ENCODE measurements around the gene CES5A. TPM values are rescaled to one million over a fixed set of nuclear protein-coding genes. Genes with fewer than 3 reads are reported as not detected.
"Not testable (repeated sequence)": the region's sequence is repeated elsewhere in the genome, so short reads cannot be mapped to it uniquely, and the experiment has no call there.

Gene CES5A
- polyA plus RNA-seq, 3 donors: 0.06 to 0.18 TPM; not detected in 1

DNA sequence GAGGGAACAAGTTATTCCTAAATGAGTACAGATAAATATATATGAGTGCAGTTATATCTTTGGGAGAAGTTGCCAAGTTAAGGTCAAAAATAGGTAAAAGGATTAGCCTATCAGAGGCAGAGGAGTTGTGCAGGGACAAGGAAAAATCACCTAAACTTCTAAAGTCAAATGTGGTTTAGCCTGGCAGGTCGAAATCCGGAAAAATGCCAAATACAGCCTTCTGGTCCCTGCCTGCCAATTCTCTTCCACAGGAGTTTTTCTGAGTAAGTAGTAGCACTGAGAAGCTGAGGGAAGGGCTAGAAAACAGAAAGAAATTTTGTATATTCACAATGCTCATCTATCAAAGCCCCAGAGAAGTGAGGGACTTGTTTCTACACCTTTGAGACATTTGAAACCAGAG, 17.6 kb upstream of the CES5A start:
- DNase-seq (ENCODE audit: extremely low read depth in 1 of 11, low read depth in 9 of 11, low spot score in 4 of 11): no peak

DNA sequence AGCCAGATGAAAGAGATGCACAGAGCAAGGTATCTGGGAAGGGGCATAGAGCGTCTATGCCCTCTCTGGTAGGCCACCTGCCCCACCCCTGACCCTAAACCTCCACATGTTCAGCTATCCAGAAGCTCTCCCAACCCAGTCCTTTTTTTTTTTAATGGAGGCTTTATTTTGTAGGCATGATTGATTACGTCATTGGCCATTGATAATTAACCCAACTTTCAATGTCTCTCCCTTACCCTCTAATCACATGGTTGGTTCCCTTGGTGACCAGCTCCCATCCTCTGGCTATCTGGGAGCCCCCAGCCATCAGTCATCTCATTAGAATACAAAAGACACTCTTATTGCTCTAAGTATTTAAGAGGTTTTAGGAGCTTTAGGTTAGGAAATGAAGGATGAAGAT, 14.3 kb upstream of the CES5A start:
- DNase-seq (ENCODE audit: extremely low read depth in 1 of 11, low read depth in 9 of 11, low spot score in 4 of 11): no peak

DNA sequence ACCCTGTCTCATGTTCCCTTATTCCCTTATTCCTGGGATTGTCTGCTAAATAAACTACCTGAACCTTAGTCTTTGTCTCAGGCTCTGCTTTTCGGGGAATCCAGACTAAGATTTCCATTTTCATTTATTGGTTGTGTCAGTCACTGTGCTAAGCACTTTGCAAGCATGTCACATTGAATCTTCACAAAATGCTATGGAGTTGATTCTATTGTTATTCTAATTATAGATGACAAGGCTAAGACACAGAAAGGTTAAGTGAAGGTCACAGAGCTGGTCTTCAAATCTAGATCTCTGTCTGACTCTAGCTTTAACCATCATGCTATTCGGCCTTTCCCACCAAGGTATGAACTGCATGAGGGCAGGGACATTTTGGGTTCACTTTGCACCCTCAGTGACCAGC, 13.4 kb upstream of the CES5A start:
- DNase-seq (ENCODE audit: extremely low read depth in 1 of 11, low read depth in 9 of 11, low spot score in 4 of 11): no peak

DNA sequence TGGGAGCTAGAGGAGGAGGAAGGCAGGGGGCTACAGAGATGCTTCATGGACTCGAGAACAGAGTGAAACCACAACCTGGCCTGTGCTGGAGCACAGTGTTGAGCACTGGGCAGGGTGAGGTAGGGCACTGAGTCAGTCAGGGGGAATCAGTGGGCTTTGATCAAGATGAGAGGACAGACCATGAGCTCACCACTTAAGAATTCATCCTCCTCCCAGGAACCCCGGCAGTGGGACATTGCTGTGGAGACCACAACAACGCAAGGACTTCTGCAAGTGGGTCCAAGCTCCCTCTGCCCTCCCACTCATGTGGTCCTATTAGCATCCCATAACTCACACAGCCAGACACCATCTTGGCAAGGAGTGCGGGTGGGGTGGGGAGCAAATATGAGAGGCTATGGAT, 1.7 kb upstream of the CES5A start:
- DNase-seq (ENCODE audit: extremely low read depth in 1 of 11, low read depth in 9 of 11, low spot score in 4 of 11): peak in 3 of 11 donors; percentile 7 to 8 (median 7)

DNA sequence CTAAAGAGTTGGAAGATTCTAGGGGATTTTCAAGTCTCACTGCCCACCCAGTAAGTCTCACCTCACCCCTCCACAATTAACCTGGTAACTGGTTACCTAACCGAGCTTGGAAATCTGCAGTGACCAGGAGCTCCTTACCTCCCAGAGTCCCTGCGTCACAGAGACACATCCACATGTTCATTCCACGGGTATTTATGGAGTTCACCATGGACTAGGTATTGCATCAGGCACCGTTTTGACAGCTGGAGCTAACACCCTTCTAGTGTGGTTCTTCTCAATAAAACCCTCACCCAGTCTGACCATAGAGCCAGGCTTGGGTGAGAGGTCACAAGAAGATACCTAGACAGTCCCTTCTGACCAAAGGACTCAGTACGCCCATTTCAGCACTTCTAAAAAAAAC, 2.1 kb downstream of the CES5A start:
- DNase-seq (ENCODE audit: extremely low read depth in 1 of 11, low read depth in 9 of 11, low spot score in 4 of 11): no peak

DNA sequence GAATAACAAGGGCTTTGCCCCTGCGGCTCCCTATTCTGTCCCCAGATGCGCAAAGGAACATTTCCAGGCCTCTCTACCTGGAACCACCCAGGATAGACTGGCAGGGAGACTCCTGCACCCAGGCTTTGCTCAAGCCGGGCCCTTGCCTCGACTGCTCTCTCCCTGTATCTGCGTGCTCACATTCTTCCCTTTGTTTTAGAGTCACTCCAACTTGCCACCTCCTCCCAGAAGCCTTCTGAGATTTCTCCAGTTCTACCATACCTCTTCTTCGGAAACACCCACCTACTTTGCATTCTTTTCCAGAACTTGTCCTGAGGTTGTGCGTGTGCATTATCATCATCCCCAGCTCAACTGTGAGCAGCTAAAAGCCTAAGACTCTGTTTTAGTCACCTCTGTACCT, 3.0 kb downstream of the CES5A start:
- no peak for DNase-seq (ENCODE audit: extremely low read depth in 1 of 11, low read depth in 9 of 11, low spot score in 4 of 11)

DNA sequence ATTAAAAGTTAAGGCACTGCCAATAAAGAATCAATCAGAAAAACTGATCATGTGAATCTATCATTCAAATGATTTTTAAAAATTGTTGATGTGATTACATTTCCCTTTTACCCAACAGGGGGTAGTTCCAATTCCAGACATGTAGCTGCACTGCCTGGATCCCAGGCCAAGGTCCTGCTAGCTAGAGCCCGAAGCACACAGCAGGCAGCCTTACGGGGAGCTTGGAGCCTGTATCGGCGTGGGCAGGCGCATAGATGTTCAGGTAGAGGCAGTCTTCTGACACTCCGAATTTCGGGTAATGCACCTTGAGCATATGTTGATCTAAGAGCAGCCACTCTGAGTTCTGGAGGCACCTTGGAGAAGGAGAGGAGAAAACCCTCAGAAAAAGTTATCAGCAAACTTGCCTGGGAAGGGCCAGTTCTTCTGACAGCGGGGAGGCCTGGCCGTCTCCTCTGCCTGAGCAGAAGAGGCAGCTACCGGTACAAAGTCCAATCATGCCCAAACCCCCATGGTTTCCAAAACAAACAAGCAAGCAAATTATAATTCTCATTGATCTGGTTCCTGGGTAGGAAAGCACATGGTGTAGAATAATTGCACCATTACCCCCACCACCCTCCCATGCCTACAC, 3.6 kb downstream of the CES5A start:
- no peak for DNase-seq (ENCODE audit: extremely low read depth in 1 of 11, low read depth in 9 of 11, low spot score in 4 of 11)

DNA sequence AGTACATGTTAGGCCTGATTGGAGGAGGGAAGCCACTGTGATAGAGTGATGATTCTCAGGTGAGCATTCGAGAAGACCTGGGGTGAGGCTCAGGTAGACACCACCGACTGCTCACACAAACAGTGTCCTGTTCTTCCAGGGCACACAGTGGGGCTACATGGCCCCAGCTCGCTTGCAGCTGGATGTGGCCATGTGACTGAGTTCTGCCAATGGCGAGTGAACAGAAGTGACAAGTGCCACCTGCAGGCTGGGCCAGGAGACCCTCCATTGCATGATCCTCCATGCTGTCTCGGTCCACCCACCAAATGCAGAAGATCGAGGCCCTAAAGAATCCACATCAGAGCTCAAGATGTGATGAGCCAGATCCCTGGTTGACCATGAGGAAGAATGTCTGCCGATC, 6.2 kb downstream of the CES5A start:
- no peak for DNase-seq (ENCODE audit: extremely low read depth in 1 of 11, low read depth in 9 of 11, low spot score in 4 of 11)

DNA sequence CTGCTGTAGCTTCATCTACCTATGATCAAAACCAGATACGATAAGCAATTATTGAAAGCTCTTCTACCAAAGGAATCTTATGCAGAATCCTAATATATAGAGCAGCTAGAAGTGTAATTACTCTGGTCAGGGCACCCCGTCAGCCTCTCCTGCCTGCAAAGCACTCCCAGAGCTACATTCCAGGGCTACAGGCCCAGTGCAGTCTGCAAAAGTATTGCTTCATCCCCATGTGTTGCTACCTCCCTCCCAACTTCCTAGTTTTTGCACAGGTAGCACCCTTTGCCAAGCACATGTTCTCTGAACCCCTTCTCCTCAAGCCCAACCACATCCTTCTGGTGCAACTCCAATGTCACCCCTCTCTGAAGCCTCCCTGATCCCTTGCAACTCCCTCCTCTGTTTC, 7.0 kb downstream of the CES5A start:
- no peak for DNase-seq (ENCODE audit: extremely low read depth in 1 of 11, low read depth in 9 of 11, low spot score in 4 of 11)

DNA sequence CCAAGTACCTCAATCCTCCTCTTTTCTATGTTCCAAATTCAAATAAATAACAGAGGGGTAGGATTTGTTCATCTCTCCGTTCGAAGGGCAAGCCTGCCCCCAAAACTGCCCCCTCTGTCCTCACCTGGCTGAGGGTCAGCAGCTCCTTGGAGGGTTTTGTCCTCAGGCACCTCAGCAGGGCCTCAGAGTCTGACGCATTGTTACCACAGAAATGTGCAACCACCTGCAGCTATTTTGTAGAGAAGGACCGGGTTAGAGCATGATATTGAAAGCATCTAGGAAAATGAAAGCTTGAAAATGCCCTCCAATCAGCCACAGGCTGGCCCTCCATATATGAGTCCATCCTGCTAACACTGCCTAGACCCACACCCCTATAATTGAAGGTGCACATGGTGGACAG, 13.9 kb downstream of the CES5A start:
- DNase-seq (ENCODE audit: extremely low read depth in 1 of 11, low read depth in 9 of 11, low spot score in 4 of 11): no peak

DNA sequence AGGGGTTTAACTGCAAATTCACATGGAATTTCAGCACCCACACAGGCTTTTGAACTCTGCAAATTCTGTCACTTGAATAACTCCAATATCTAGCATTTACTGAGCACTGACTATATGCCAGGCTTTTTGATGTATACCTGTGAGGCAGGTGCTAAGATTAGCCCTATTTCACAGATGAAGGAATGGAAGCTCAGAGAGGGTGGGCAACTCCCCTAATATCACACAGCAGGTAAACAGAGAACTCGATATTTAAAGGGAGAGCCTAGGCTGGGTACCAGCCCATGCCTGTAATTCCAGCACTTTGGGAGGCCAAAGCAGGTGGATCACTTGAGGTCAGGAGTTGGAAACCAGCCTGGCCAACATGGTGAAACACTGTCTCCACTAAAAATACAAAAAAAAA, 17.5 kb downstream of the CES5A start:
- not testable (repeated sequence) for DNase-seq (ENCODE audit: extremely low read depth in 1 of 11, low read depth in 9 of 11, low spot score in 4 of 11)

DNA sequence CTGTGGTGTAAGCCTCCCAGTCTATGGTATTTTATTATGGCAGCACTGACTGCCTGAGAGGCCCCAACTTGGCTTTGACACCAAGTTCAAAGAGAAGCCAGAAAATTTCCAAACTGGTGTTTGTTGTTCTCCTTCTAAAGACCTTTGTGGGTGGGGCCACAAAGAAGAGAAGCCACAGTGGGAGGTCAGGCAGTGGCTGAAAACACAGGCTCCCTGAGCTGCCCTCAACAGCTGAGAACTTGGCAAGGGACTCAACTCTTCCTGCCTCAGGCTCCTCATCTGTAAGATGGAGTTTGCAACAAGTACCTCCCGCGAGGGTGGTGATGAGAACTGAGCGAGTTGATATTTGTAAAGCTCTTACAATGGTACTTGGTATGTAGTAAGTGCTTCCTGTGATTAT, 18.2 kb downstream of the CES5A start:
- DNase-seq (ENCODE audit: extremely low read depth in 1 of 11, low read depth in 9 of 11, low spot score in 4 of 11): no peak

DNA sequence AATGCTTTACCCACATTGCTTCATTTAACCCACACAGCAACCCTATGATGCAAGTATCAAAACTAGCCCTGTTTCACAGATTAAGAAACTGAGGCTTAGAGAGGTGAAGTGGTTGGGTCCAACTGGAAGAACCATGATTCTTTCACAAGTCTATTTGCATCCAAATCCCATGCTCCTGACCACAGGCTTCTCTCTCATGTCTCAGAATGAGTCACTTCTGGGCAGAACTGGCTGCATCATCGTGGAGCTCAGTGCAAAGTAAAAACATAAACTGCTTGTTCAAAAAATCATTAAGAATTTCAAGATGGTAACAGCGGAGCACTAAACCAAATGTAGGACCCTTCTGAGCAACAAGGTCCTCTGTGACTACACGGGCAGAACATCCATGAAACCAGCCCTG, 22.1 kb downstream of the CES5A start:
- DNase-seq (ENCODE audit: extremely low read depth in 1 of 11, low read depth in 9 of 11, low spot score in 4 of 11): no peak

DNA sequence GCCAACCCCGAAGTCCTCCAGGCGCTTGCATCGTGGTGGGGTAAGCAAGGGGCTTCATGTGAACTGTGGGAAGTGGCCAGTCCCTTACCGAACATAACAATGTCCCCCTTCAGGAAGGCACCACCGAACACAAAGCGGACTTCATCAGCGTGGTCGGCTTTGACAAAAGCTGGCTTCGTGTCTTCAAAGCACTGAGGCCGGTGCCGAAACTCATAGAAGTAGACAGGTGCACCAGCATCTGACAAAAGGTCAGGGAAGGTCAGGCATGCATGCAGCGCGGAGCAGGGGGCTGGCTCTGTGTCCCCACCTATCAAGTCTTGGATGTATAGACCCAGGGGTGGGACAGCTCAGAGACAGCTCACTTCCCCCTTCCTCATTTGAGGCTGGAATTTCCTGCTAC, 25.6 kb downstream of the CES5A start:
- no peak for DNase-seq (ENCODE audit: extremely low read depth in 1 of 11, low read depth in 9 of 11, low spot score in 4 of 11)

DNA sequence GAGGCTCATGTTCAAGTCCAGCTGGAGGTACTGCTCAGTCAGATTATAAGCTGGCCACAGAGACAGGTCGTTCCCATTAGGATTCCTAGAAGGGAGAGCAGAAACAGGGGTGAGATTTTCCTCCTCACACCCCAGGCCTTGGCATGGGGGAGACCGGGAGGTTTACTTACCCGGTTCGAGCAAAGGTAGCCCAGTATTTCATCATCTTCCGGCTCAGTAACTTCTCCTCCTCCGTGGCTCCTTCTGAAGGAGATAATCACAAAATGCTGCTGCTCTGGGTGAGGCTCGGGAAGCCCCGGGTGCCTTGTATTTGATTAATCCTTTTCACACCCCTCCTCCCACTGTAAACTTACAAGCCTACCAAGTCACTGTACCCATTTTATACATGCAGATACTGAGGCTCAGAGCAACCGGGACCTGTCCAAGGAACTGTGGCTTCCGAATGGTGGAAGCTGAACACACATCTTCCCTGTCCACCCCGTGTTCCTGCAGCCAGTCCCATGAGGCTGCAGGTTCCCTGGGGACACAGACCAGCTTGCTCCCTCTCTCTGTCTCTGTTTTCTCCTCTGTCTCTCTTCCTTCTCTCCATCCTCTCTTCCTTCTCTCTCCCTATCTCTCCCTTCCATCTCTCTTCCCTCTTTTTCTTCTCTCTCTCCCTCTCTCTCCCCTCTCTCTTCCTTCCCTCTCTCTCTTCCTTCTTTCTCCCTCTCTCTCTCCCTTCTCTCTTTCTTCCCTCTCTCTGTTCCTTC, 28.4 kb downstream of the CES5A start:
- no peak for DNase-seq (ENCODE audit: extremely low read depth in 1 of 11, low read depth in 9 of 11, low spot score in 4 of 11)

DNA sequence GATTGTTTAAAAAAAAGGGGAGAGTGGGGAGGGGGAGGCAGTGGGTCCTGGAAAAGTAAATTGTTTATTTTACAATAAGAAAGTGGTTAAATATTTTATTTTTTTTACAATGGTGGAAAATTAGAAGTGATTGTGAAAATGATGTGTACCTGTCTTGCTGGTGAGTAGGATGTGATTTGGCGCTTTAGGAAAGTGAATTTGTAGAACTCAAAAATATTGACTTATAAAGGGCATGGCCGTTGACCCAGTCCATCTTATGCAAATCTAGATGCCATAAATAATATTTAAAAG, 32.1 kb downstream of the CES5A start:
- no peak for DNase-seq (ENCODE audit: extremely low read depth in 1 of 11, low read depth in 9 of 11, low spot score in 4 of 11)

DNA sequence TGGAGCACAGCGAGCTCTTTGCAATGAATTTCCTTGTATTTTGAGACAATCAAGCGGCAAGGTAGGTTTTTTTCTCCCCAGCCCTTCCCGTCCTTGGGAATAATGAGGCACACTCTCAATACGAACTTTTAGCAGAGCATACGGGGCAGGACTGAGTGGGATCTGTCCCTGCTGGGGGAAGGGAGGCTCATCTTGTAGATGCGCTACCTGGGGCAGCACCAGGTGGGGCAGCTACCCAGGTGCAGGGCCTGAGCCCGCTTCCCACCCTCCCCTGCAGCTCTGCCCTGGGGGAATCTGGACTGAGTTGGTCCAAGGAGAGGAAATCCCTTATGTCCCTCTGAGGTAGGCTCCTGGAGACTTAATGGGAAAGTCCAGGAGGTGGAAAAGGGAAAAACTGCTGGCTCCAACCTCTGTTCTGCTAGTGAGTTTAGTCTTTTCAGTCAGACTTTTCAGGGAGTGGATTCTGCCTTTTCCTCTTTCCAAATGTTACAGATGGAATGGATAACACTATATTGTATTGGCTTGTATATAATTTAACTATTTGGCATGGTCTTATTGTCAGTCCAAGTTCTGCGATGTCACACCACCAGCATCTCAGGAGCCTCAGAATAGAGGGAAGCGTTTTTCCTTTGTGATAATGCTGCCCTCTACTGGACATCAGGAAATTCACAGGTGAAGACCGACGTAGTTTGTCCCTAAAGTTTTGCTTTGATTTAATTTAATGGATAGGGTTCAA, 32.6 kb downstream of the CES5A start:
- peak in 9 of 11 donors; percentile 4 to 37 (median 19) for DNase-seq (ENCODE audit: extremely low read depth in 1 of 11, low read depth in 9 of 11, low spot score in 4 of 11)

DNA sequence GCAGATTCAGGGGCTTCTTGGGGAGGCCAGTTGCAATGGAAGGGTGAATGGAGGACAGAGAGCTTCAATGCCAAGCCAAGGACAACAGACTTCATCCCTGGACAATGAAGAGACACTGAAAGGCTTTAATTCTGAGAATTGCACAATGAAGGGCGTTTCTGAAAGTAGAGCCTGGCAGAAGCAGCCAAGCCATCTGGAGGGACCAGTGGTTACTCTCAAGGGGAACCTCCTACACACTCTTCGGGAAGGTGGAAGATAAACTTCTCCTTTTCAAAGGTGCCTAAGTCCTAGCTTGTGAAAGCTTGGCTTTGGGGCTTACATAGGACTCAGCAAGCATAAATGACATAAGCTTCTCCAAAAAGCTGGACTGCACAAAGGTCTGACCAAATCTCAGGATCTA, 36.1 kb downstream of the CES5A start:
- no peak for DNase-seq (ENCODE audit: extremely low read depth in 1 of 11, low read depth in 9 of 11, low spot score in 4 of 11)

DNA sequence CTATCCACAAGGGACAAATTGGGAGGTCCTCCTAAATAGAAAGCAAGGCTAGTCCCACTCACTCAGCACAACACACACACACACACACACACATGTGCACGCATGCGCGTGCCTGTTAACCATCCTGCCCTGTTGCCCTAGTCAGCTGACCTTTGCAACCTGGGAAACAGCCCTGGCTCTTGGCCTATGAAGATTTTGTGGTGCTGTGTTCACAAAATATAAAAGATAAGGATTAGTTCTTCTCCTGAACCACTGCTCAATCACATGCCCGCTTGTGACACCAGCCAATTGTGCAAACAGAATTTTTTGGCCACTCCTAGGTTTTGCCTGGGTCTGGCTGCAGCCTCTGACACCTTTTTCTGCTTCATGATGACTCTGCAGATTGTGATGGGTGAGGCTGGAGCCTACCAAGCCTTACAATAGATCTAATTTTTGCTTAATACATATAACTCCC, 39.0 kb downstream of the CES5A start:
- no peak for DNase-seq (ENCODE audit: extremely low read depth in 1 of 11, low read depth in 9 of 11, low spot score in 4 of 11)

DNA sequence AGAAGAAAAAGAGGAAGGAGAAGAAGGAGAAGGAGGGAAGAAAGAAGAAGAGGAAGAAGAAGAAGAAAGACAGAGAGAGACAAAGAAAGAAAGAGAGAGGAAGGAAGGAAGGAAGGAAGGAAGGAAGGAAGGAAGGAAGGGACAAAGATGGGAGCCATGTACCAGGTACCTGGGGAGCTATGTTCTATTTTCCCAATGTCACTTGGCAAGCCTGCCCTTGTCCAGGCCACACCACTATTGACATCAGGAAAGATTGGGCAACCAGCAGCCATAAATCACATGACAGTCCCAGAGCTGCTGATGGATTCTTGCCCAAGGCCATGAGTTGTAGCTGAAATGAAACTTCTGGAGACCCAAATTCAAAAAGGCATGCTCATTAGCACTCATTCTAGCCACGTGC, 39.6 kb downstream of the CES5A start:
- DNase-seq (ENCODE audit: extremely low read depth in 1 of 11, low read depth in 9 of 11, low spot score in 4 of 11): no peak

DNA sequence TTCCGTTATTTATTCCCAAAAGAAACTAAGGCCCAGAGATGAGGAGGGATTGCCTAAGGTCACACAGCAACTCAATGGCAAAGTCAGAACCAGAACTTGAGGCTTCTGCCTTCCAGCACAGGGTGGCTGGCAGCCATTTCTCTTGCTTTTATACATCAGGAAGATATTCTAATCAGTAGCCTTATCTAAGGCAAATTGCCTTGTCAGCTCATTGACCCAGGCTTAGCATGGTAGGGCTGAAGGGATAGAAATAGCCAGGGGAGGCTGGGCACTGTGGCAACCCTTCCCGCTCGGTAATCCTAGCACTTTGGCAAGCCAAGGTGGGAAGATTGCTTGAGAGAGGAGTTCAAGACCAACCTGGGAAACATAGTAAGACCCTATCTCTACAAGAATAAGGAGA, 40.0 kb downstream of the CES5A start:
- not testable (repeated sequence) for DNase-seq (ENCODE audit: extremely low read depth in 1 of 11, low read depth in 9 of 11, low spot score in 4 of 11)
